Lung (tissue), 12 donors: ENCODE results near the gene ZC3H11A. TPM values are rescaled to one million over a fixed set of nuclear protein-coding genes. Genes with fewer than 3 reads are reported as not detected.
"Not testable (repeated sequence)": the region's sequence is repeated elsewhere in the genome, so short reads cannot be mapped to it uniquely, and the experiment has no call there.

Source experiments
- ATAC-seq: fragments of 200-7000 bp; cut with Tn5 transposase; one replicate; pipeline ENCODE4 v1.9.1; 2020; ENCODE audit warnings: moderate number of reproducible peaks; ENCODE audit not compliant: insufficient read depth, low FRiP score
- DNase-seq, 3 donors: peaks; one replicate each; pipeline ENCODE4 v3.0.0-alpha.2; 2013 to 2017
- H3K27ac ChIP-seq, 2 donors: one replicate each; pipeline ENCODE4 v1.5.1; 2013; ENCODE audit warnings: mild to moderate bottlenecking in 2 of 2, moderate library complexity in 2 of 2, control low read depth in 1 of 2, inconsistent platforms in 1 of 2, low read depth in 1 of 2, low read length in 1 of 2
- H3K27me3 ChIP-seq, 3 donors: one replicate each; pipeline ENCODE4 v1.5.1; 2013; ENCODE audit warnings: low read length in 2 of 3; ENCODE audit not compliant: control insufficient read depth in 3 of 3, insufficient read depth in 3 of 3
- H3K36me3 ChIP-seq, 4 donors: one replicate each; pipeline ENCODE4 v1.5.1; 2013; ENCODE audit warnings: low read length in 4 of 4, mild to moderate bottlenecking in 1 of 4, moderate library complexity in 1 of 4; ENCODE audit not compliant: control insufficient read depth in 4 of 4, insufficient read depth in 4 of 4
- H3K4me1 ChIP-seq, 5 donors: one replicate each; pipeline ENCODE4 v1.5.1; 2013; ENCODE audit warnings: low read length in 5 of 5, mild to moderate bottlenecking in 2 of 5, moderate library complexity in 1 of 5; ENCODE audit not compliant: control insufficient read depth in 5 of 5, insufficient read depth in 5 of 5
- H3K4me3 ChIP-seq: one replicate; pipeline ENCODE4 v1.5.1; 2013; ENCODE audit warnings: mild to moderate bottlenecking, control low read depth, moderate library complexity
- H3K9ac ChIP-seq, 2 donors: one replicate each; pipeline ENCODE4 v1.5.1; 2013; ENCODE audit warnings: low read length in 2 of 2, control low read depth in 1 of 2; ENCODE audit not compliant: insufficient read depth in 1 of 2
- H3K9me3 ChIP-seq, 4 donors: one replicate each; pipeline ENCODE4 v1.5.1; 2013; ENCODE audit warnings: low read length in 3 of 4, mild to moderate bottlenecking in 1 of 4, moderate library complexity in 1 of 4; ENCODE audit not compliant: control insufficient read depth in 4 of 4, insufficient read depth in 3 of 4
- WGBS, 2 donors: extraction: QIAGEN DNeasy Blood & Tissue Kit; methylation state at CpG; one replicate each; pipeline ENCODE4 v1.1.7; 2013; 5-methylcytosine and 5-hydroxymethylcytosine counted together
- polyA plus RNA-seq, 2 donors: library from polyadenylated mRNA; stranded (reverse); fragments of 200-250 nt; gene quantifications; one replicate each; pipeline ENCODE4 v1.2.1, GENCODE V29; 2013
- total RNA-seq, 2 donors: library from RNA; depleted of rRNA in 1 of 2; stranded (reverse); fragments of >200 nt in 1 of 2; gene quantifications; one replicate each; pipeline ENCODE4 v1.2.1, GENCODE V29; 2014 to 2021
- TF ChIP-seq, protein P1 (sequence below): IDR thresholded peaks from 2 replicates; pipeline ENCODE4 v1.5.1; 2012; ENCODE audit warnings: mild to moderate bottlenecking; ENCODE audit errors: control extremely low read depth, extremely low read depth
- donor health status: control.
- donor health status: control.
- donor health status: Bipolar disorder and iron deficiency.
- donor health status: healthy.
- donor health status: DM: yes; HTN: yes; CAD: no.

Gene ZC3H11A
- total and polyA plus RNA-seq, 4 donors: 34.9 to 148 (median 46.4) TPM

DNA sequence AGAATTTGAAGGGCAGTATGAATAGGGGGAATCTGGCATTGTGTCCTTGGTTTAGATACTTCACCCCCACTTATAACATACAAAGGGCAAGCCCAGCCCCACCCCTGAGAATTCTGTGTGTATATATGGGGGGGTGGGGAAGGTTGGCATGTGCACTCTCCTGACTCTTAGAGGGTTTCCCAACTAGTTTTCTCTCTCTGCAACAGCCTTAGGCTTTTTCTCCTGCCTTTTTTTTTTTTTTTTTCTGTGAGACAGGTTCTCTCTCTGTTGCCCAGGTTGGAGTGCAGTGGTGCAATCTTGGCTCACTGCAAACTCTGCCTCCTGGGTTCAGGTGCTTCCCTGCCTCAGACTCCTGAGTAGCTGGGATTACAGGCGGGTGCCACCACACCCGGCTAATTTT is 2.9 kb upstream of the ZC3H11A start:
- 76 to 79% methylated on average over 2 of the region's 2 CpGs for WGBS, 2 donors
- TF ChIP-seq, protein P1, sequence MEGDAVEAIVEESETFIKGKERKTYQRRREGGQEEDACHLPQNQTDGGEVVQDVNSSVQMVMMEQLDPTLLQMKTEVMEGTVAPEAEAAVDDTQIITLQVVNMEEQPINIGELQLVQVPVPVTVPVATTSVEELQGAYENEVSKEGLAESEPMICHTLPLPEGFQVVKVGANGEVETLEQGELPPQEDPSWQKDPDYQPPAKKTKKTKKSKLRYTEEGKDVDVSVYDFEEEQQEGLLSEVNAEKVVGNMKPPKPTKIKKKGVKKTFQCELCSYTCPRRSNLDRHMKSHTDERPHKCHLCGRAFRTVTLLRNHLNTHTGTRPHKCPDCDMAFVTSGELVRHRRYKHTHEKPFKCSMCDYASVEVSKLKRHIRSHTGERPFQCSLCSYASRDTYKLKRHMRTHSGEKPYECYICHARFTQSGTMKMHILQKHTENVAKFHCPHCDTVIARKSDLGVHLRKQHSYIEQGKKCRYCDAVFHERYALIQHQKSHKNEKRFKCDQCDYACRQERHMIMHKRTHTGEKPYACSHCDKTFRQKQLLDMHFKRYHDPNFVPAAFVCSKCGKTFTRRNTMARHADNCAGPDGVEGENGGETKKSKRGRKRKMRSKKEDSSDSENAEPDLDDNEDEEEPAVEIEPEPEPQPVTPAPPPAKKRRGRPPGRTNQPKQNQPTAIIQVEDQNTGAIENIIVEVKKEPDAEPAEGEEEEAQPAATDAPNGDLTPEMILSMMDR: no peak
- Histone ChIP-seq H3K4me3 (no peak overlapping the region), H3K4me1 (peaks cover 0 to 8% (median 5%) of the 10 kb centered on the region in 5 donors), H3K27me3 (no peaks in the 10 kb centered on the region), H3K27ac (no peak overlapping the region), H3K9me3 (no peaks in the 10 kb centered on the region), H3K9ac (no peak overlapping the region), H3K36me3 (peaks cover 0 to 7% (median 0%) of the 10 kb centered on the region in 4 donors)
- ATAC-seq (no peak), DNase-seq (no peak)

DNA sequence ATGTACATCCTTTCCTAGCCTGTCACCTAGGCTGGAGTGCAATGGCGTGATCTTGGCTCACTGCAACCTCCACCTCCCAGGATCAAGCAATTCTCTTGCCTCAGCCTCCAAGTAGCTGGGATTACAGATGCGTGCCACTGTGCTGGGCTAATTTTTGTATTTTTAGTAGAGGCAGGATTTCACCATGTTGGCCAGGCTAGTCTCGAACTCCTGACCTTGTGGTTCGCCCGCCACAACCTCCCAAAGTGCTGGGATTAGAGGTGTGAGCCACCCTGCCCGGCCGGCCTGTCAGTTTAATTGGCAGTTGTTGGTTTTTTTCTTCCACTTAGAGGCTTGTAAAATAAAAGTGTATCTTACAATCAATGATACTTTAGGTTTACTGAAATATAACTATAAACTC is 1.9 kb upstream of the ZC3H11A start:
- not testable (repeated sequence) for H3K9ac ChIP-seq, H3K27ac ChIP-seq, H3K4me3 ChIP-seq, DNase-seq, H3K27me3 ChIP-seq, H3K9me3 ChIP-seq, ATAC-seq
- Histone ChIP-seq H3K4me1 (peaks cover 0 to 19% (median 12%) of the 10 kb centered on the region in 5 donors), H3K36me3 (peaks cover 0 to 11% (median under 1%) of the 10 kb centered on the region in 4 donors)
- WGBS, 2 donors: 96 to 99% methylated on average over 7 of the region's 7 CpGs

DNA sequence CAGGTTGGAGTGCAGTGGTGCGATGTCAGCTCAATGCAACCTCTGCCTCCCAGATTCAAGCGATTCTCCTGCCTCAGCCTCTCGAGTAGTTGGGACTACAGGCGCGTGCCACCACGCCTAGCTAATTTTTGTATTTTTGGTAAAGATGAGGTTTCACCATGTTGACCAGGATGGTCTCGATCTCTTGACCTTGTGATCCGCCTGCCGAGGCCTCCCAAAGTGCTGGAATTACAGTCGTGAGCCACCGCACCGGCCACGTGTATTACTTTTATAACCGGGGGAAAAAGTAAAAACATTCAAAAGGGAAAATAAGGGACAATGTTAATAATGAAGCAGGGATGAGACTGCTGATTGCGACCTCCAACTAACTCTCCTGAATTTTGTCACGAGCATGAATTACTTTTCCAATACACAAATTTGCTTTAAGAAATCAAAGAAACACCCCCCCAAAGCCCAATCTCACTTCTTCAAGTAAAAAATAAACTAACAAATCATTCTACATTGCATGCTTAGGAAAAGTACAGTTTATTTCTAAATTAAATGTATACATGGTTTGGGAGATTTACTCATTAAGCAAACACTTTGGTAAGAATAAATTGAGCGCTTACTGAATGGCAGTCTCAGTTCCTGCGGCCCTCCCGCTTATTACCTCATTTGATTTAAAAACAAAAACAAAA is 521 bp upstream of the ZC3H11A start:
- no peaks in the 10 kb centered on the region for H3K9me3 ChIP-seq
- no peak overlapping the region for H3K4me3 ChIP-seq
- TF ChIP-seq, protein P1: no peak
- peaks cover 0 to 32% (median 21%) of the 10 kb centered on the region in 5 donors for H3K4me1 ChIP-seq
- WGBS, 2 donors: 74 to 77% methylated on average over 19 of the region's 19 CpGs
- ATAC-seq (no peak), DNase-seq (peak in 1 of 3 donors; percentile 3)
- H3K36me3 ChIP-seq: peaks cover 0 to 14% (median 4%) of the 10 kb centered on the region in 4 donors
- H3K27ac ChIP-seq: peak overlapping the region in 1 of 2 donors; percentile 68
- peak overlapping the region in 1 of 2 donors; percentile 86 for H3K9ac ChIP-seq
- H3K27me3 ChIP-seq: no peaks in the 10 kb centered on the region

GRCh38 chr1:203796236-203796605 is 798 bp downstream of the ZC3H11A start:
- Histone ChIP-seq H3K9ac (peak overlapping the region; percentile 75 to 98), H3K27me3 (no peaks in the 10 kb centered on the region), H3K27ac (peak overlapping the region; percentile 89 to 96), H3K36me3 (peaks cover 0 to 14% (median 4%) of the 10 kb centered on the region in 4 donors), H3K9me3 (no peaks in the 10 kb centered on the region), H3K4me3 (peak overlapping the region; percentile 81), H3K4me1 (peaks cover 0 to 36% (median 22%) of the 10 kb centered on the region in 5 donors)
- ATAC-seq (peak; percentile 13), DNase-seq (peak in 2 of 3 donors; percentile 59 to 71)
- TF ChIP-seq, protein P1: no peak
- 0 to 1% methylated on average over 12 of the region's 12 CpGs for WGBS, 2 donors
